HG03159 (cell line): Measurements from ENCODE around the gene PCED1B.
"Not testable (repeated sequence)": the region's sequence is repeated elsewhere in the genome, so short reads cannot be mapped to it uniquely, and the experiment has no call there.

ENCODE experiments used
- ATAC-seq: cut with Tn5 transposase; IDR thresholded peaks from one replicate; pipeline ENCODE4 v1.9.1; 2021; ENCODE audit warnings: mild to moderate bottlenecking, moderate library complexity; ENCODE audit not compliant: unreplicated experiment

Gene PCED1B

DNA sequence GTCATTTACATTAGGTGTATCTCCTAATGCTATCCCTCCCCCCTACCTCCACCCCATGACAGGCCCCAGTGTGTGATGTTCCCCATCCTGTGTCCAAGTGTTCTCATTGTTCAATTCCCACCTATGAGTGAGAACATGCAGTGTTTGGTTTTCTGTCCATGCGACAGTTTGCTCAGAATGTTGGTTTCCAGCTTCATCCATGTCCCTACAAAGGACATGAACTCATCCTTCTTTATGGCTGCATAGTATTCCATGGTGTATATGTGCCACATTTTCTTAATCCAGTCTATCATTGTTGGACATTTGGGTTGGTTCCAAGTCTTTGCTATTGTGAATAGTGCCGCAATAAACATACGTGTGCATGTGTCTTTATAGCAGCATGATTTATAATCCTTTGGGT, 37.9 kb downstream of the PCED1B start:
- not testable (repeated sequence) for ATAC-seq

DNA sequence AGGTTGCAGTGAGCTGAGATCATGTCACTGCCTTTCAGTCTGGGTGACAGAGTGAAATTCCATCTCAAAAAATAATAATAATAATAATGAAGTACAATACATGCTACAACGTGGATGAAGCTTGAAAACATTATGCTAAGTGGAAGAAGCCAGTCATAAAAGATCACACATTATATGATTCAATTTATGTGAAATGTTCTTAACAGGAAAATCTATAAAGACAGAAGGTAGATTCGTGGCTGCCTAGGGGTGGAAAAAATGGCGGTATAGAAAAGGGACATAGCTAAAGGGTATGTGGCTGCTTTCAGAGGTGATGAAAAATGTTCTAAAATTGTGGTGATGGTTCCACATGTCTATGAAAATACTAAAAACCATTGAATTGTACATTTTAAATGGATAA, 41.3 kb downstream of the PCED1B start:
- no peak for ATAC-seq

DNA sequence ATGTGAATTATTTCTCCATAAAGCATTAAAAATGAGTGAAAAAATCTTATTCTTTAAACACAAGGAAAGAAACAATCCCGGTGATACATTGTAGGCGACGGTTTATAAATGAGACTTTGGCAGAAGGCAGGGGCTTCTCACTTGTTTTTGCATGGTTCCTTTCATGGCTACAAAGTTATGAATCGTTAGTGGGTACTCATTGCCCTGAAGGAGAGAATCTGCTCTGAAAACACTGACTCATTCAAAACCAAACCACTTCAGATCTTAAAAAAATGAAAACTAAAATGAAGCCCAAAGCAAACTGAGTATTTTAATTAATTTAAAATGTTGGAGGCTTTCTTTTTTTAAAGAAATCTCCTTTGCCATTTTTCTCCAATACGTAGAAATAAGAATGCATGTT, 41.7 kb downstream of the PCED1B start:
- no peak for ATAC-seq

DNA sequence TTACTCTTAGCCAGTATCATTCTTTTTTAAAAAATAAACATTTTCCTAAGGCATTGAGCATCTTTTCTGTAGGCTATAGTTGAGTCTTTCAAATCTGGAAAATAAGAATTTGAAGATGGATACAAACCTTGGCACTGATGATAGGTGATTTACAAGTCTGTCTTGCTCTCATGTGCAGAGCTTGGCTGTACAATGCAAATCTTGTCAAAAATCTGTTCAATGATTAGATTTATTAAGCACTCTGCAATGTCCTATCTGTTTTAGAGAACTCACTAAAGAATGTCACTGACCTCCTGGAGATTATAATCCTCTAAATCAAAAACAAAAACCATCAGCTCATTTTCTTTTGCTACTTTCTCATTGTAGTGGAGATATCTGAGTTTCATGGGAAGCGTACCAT, 43.2 kb downstream of the PCED1B start:
- no peak for ATAC-seq

DNA sequence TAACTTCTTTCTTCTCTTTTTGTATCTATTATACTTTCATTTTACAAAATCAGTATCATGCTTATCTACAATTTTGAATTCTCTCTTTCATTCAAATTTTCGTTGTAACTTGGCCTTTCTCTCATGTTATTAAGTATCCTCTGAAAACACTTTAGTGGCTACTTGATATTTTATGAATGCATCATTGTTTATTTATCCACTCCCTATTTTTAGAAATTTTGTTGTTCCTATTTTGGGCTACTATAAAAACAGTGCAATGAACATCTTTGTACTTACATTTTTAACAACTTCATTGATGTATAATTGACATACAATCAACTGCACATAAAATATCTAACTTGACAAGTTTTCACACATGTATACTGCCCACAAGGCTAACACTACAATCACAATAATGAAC, 44.3 kb downstream of the PCED1B start:
- no peak for ATAC-seq

DNA sequence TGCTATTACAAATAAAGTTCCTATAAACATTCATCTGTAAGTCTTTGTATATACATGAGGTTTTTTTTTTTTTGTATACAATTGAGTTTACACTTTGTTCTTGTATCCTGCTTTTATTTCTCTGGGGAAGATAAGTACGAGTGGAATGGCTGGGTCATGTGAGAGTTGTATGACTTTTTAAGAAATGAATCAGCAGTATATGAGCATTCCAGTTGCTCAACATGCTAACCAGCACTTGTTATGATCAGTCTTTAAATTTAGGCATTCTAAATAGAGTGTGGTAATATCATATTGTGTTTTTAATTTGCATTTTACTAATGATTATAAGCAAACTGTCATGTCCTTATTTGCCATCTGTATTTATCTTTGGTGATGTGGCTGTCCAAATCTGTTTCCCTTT, 45.0 kb downstream of the PCED1B start:
- ATAC-seq = no peak

DNA sequence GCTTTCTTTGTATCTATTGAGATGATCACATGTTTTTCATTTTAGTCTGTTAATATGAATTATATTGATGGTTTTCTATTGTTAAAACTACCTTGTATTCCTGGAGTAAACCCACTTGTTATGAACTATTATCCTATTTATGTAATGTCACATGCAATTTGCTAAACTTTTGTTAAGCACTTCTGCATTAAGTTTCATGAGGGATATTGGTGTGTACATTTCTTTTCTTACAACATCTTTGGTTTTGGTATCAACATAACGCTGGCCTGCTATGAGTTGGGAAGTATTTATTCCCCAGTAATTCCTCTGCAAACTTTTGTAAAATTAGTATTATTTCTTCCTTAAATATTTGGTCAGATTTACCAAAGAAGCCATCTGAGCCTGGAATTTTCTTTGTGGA, 46.8 kb downstream of the PCED1B start:
- ATAC-seq = no peak

DNA sequence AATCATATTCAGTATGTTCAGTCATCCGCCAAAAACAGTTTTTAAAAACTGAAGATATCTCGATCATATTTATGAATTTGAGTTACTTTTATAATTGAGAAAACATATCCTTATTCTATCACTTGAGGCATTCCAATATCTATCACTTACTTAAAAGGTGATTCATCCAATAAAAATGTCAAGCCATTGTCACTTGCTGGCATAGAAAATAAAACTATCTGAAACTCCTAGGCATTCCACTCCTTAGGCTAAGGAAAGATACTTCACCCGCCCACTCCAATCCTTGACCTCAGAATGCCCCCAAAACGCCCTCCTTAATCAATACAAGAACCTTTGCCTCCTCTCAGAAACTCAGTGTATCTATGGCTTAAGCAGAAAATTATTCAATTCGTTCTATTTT, 51.6 kb downstream of the PCED1B start:
- no peak for ATAC-seq

DNA sequence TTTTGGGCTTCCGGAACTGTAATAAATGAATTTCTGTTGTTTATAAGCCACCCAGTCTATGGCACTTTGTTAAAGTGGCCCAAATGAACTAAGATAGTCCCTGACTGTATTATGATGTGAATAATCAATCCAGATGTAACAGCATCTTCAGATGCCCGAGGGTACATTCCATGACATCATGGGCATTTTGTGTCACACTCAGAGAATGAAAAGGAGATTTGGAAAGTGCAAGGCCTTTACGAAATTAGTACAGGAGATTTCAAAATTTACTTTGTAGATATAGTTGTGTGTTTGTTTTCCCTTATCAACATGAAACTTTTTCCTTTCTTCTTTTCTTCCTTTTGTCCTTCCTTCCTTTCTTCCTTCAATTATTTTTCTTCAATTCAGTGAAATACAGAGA, 54.6 kb downstream of the PCED1B start:
- ATAC-seq = no peak

DNA sequence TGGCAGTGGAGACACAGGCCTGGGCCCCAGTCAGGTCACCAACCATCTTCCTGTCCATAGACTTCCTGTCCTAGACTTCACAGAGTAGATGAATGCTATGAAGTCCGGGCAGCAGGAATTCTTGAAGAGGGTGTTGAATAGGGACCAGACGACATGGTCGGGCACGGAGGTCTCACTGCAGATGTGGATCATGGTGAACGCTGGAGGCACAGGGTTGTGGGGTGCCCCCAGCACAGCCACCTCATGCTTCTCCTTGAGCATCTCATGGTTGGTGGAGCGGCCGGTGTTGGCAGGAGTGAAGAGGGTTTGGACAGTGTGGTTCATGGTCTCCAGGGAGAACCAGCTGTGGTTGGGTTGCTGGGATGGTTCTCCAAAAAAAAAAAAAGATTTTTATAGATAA, 56.2 kb downstream of the PCED1B start:
- ATAC-seq = no peak

DNA sequence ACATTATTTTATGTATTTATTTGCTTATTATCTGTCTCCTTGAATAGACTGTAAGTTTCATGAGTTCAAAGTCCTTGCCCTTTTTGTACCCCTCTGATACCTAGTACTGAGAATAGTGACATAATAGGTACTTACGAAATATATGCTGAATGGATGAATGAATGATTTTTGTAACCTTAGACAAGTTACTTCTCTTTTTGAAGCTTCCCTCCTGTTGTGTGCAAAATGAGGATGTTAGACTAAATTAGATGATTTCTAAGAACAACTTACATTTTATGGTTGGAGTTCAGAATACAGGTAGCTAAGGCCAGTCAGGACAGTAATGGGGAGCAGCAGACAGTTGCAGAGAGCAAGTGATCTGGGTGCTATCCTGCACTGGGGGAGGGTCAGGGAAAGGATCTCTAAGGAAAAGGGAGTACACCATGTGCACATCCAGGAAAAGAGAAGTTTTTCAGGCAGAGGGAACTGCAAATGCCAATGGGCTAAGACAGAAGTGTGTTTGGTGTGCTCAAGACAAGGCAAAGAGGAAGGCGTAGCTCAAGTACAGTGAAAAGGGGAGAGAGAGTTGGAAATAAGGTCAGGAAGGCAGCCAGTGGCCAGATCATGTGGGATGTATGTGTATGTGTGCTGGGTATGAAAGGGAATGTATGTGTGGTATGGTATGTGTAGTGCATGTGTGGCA, 59.7 kb downstream of the PCED1B start:
- no peak for ATAC-seq

DNA sequence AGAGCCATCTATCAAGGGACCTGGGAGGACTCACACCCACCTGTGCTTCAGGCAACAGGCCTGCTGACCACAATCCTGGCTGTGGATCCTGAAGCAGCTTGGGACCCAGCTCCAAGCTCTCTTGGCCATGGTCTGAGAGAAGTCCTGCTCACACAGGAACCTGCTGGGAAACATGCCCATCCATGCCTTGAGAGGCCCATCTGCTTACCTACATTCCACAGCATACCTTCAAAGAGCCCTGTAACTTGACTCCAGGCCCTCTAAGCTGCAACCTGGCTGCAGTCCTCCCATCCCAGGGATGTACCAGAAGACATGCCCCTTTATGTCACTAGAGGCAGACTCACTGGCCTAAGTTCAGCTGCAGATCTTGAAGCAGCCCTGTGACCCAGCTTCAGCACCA, 62.0 kb downstream of the PCED1B start:
- ATAC-seq = no peak

DNA sequence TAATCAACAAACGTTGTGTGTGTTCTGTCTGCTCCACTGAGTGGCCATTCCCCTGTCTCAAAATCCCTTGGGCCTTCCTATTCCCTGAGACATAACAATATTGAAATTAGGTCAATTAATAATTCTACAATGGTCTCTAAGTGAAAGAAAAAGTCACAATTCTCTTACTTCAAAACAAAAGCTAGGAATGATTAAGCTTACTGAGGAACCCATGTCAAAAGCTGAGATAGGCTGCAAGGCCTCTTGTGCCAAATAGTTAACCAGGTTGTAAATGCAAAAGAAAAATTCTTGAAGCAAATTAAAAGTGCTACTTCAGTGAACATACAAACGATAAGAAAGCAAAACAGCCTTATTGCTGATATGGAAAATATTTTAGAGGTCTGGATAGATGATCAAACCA, 65.3 kb downstream of the PCED1B start:
- no peak for ATAC-seq

DNA sequence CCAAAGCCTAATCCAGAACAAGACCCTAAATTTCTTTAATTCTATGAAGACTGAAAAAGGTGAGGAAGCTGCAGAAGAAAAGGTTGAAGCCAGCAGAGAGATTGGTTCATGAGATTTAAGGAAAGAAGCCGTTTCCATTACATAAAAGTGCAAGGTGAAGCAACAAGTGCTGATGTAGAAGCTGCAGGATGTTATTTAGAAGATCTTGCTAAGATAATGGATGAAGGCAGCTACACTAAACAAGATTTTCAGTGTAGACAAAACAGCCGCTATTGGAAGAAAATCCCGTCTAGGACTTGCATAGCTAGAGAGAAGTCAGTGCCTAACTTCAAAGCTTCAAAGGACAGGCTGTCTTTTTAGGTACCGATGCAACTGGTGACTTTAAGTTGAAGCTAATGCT, 65.8 kb downstream of the PCED1B start:
- ATAC-seq = no peak

DNA sequence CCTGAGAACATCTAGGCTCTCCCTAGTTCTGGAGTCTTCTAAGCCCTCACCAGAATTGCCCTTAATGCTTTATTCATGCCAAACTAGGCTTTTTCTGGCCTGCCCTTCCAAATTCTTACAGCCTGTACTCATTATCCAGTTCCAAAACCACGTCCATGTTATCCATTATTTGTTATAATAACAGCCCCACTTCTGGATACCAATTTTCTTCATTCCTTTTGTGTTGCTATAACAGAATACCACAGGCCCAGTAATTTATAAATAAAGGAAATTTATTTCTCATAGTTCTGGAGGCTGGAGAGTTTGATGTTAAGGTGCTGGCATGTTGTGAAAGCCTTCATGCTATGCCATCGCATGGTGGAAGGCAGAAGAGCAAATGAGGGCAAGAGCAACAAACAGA, 68.3 kb downstream of the PCED1B start:
- no peak for ATAC-seq

DNA sequence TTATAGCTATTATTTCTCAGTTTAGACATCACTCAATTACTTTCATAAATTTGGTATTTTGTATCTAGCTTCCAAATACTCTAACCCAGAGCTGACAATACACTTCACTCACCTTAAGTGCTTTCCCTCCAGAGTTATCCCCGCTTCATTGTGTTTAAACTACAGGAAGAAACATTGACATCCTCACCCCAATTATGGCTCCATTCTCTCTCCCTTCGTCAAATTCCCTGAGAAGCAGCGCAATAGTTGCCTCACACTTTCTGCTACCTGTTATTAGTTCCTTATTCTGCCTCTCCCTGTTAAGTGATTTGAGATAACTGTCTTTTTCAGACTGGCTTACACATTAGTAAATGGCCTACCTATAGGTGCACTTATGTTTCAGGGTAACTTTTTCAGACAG, 69.7 kb downstream of the PCED1B start:
- no peak for ATAC-seq

DNA sequence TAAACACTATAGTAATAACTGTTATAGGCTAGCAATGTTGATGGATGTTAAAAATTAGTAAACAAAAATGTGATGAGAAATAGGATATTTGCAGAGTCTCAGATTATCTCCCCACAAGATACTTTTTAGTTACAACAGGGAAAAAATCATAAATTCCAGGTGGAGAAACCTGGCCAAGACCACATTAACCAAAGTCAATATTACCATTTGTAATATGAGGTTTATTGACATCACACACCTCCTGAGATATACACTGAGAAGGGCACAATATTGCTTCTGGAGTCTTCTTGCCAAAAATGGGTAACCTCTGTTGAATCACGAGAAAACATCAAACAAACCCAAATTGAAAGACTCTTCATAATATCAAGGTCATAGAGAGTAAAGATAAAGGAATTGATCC, 72.7 kb downstream of the PCED1B start:
- no peak for ATAC-seq

DNA sequence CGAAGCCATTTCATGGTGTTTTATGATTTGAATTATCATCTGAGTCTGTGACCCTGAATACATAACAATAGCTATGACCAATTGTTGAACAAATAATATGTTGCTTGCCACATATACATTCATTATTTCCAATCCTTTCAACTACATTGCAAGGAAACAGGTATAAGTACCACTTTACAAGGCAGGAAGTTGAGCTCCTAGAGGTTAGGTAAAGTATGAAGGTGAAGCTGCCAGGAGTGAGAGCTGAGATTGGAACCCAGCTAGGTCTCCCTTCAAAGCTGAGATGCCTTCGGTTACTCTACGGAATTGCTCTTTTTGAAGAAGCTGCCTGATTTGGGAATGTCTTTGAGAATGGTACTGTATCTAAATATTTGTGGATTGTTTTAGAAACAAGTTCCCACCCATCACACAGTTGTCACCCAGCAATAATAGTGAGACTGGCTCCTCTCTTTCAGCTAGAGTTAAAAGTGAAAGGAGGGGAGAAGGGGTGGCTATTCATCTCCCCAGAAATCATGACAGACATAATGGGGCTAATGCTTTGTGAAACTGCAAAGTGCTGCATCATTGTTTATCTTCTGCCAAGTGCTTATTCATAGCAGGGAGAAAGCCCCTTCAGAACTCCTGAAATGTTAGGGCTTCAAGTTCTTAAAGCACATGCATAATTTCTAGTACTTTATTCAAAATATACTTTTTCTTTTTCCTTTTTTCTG, 76.2 kb downstream of the PCED1B start:
- no peak for ATAC-seq

DNA sequence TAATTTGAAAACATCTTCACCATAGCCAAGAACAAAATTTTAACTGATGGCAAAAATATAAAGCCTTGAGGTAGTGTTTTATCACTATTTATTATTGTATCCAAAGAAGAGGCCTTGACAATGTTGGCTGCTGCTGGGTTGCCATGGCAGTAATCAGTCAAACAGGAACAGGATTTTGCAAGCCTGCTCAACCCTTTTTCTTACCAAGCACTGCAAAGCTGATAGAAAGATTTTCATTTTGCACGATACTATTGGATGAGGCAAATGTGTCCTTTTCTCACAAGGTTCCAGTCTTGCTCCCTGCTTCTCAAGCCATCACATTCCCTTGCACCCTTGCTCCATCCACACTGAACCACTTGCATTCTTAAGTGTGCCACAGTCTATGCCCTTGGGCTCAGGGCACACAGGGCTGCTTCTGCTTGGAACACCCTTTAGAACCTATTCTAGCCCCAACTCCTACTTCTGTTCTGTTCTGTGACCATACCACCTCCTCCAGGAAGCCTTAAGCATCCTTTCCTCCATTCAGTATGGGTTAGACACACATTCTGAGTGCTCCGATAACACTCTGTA, 76.8 kb downstream of the PCED1B start:
- no peak for ATAC-seq

DNA sequence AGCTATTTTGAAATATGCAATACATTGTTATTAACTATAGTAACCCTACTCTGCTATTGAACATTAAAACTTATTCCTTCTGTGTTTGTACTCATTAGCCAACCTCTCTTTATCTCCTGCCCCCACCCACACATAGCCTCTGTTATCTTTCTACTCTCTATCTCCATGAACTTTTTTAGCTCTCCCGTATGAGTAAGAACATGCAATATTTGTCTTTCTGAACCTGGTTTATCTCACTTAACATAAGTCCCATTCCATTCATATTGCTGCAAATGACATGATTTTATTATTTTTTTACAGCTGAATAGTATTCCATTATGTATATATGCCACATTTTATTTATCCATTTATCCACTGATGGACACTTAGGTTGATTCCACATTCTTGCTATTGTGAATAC, 79.4 kb downstream of the PCED1B start:
- no peak for ATAC-seq

DNA sequence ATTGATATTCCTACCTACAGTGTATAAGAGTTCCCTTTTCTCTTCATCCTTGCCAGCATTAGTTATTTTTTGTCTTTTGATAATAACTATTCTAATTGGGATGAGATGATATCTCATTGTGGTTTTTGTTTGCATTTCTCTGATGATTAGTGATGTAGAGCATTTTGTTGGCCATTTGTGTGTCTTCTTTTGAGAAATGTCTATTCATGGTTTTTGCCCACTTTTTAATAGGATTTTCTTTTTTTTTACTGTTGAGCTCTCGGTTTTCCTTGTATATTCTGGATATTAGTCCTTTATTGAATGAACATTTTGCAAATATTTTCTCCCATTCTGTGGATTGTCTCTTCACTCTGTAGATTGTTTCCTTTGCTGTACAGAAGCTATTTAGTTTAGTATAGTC, 79.9 kb downstream of the PCED1B start:
- no peak for ATAC-seq
